ENCODE measurements around the gene IFNA17.
"Not testable (repeated sequence)": the region's sequence is repeated elsewhere in the genome, so short reads cannot be mapped to it uniquely, and the experiment has no call there.

The IFNA17 gene

GRCh38 chr9:21235468-21236359 lies 7.7 kb upstream of the IFNA17 start:
- H3K36me3 ChIP-seq (ENCODE audit: insufficient read depth, low read length); H3K4me1 ChIP-seq (ENCODE audit: insufficient read depth, low read length); H2AFZ ChIP-seq (ENCODE audit: low read depth, low read length); H3K9me3 ChIP-seq (ENCODE audit: low read length); H3K27me3 ChIP-seq (ENCODE audit: insufficient read depth, low read length); H3K4me3 ChIP-seq (ENCODE audit: low read length): not testable (repeated sequence)

GRCh38 chr9:21234153-21234687 lies 6.2 kb upstream of the IFNA17 start:
- Histone ChIP-seq H3K27me3 (ENCODE audit: insufficient read depth, low read length) (no peaks in the 10 kb centered on the region), H3K4me1 (ENCODE audit: insufficient read depth, low read length) (no peaks in the 10 kb centered on the region), H3K9me3 (ENCODE audit: low read length) (no peaks in the 10 kb centered on the region), H3K36me3 (ENCODE audit: insufficient read depth, low read length) (no peaks in the 10 kb centered on the region), H2AFZ (ENCODE audit: low read depth, low read length) (no peak overlapping the region), H3K4me3 (ENCODE audit: low read length) (no peak overlapping the region)

- Histone ChIP-seq H3K27me3 (ENCODE audit: insufficient read depth, low read length) (no peaks in the 10 kb centered on the region), H3K36me3 (ENCODE audit: insufficient read depth, low read length) (no peaks in the 10 kb centered on the region), H3K4me3 (ENCODE audit: low read length) (no peak overlapping the region), H3K9me3 (ENCODE audit: low read length) (no peaks in the 10 kb centered on the region), H2AFZ (ENCODE audit: low read depth, low read length) (no peak overlapping the region), H3K4me1 (ENCODE audit: insufficient read depth, low read length) (no peaks in the 10 kb centered on the region)
These were observed 5.2 kb upstream of the IFNA17 start for GRCh38 chr9:21233258-21233657.

- not testable (repeated sequence) for H3K4me1 ChIP-seq (ENCODE audit: insufficient read depth, low read length); H3K27me3 ChIP-seq (ENCODE audit: insufficient read depth, low read length); H3K4me3 ChIP-seq (ENCODE audit: low read length); H3K36me3 ChIP-seq (ENCODE audit: insufficient read depth, low read length); H2AFZ ChIP-seq (ENCODE audit: low read depth, low read length); H3K9me3 ChIP-seq (ENCODE audit: low read length)
These were observed 10.8 kb downstream of the IFNA17 start, which contains the start of gene IFNA16 for GRCh38 chr9:21217211-21217610. TSS of gene IFNA16 (minus strand) at chr9:21217311. CDS start at chr9:21217305, 6 bp downstream.

GRCh38 chr9:21213411-21214326 lies 14.4 kb downstream of the IFNA17 start:
- not testable (repeated sequence) for H3K4me3 ChIP-seq (ENCODE audit: low read length); H3K9me3 ChIP-seq (ENCODE audit: low read length); H3K27me3 ChIP-seq (ENCODE audit: insufficient read depth, low read length); H3K36me3 ChIP-seq (ENCODE audit: insufficient read depth, low read length); H3K4me1 ChIP-seq (ENCODE audit: insufficient read depth, low read length); H2AFZ ChIP-seq (ENCODE audit: low read depth, low read length)

- not testable (repeated sequence) for H3K4me1 ChIP-seq (ENCODE audit: insufficient read depth, low read length)
These were observed 15.9 kb downstream of the IFNA17 start for GRCh38 chr9:21212160-21212559.

GRCh38 chr9:21210782-21211181 lies 17.2 kb downstream of the IFNA17 start:
- not testable (repeated sequence) for H3K36me3 ChIP-seq (ENCODE audit: insufficient read depth, low read length); H3K9me3 ChIP-seq (ENCODE audit: low read length); H3K27me3 ChIP-seq (ENCODE audit: insufficient read depth, low read length); H3K4me3 ChIP-seq (ENCODE audit: low read length); H3K4me1 ChIP-seq (ENCODE audit: insufficient read depth, low read length); H2AFZ ChIP-seq (ENCODE audit: low read depth, low read length)

More at GRCh38 chr9:21212160-21212559, 15.9 kb downstream of the IFNA17 start:
- H3K4me3 ChIP-seq (ENCODE audit: low read length); H3K36me3 ChIP-seq (ENCODE audit: insufficient read depth, low read length); H3K27me3 ChIP-seq (ENCODE audit: insufficient read depth, low read length); H2AFZ ChIP-seq (ENCODE audit: low read depth, low read length); H3K9me3 ChIP-seq (ENCODE audit: low read length): not testable (repeated sequence)

GRCh38 chr9:21210311-21210710 lies 17.7 kb downstream of the IFNA17 start:
- Histone ChIP-seq H3K9me3 (ENCODE audit: low read length) (no peaks in the 10 kb centered on the region), H3K27me3 (ENCODE audit: insufficient read depth, low read length) (no peaks in the 10 kb centered on the region), H3K4me3 (ENCODE audit: low read length) (no peak overlapping the region), H3K4me1 (ENCODE audit: insufficient read depth, low read length) (no peaks in the 10 kb centered on the region), H2AFZ (ENCODE audit: low read depth, low read length) (no peak overlapping the region), H3K36me3 (ENCODE audit: insufficient read depth, low read length) (no peaks in the 10 kb centered on the region)

GRCh38 chr9:21207043-21207442 lies 21.0 kb downstream of the IFNA17 start, which contains the start of gene IFNA10:
TSS of gene IFNA10 (minus strand) at chr9:21207143. CDS start at chr9:21207097, 46 bp downstream.
- not testable (repeated sequence) for H3K4me3 ChIP-seq (ENCODE audit: low read length); H3K27me3 ChIP-seq (ENCODE audit: insufficient read depth, low read length); H3K9me3 ChIP-seq (ENCODE audit: low read length); H2AFZ ChIP-seq (ENCODE audit: low read depth, low read length); H3K4me1 ChIP-seq (ENCODE audit: insufficient read depth, low read length); H3K36me3 ChIP-seq (ENCODE audit: insufficient read depth, low read length)

- no peaks in the 10 kb centered on the region for H3K9me3 ChIP-seq (ENCODE audit: low read length)
- no peaks in the 10 kb centered on the region for H3K27me3 ChIP-seq (ENCODE audit: insufficient read depth, low read length)
These were observed 22.8 kb downstream of the IFNA17 start for GRCh38 chr9:21205204-21205603.

GRCh38 chr9:21202105-21202504 lies 25.9 kb downstream of the IFNA17 start, which contains the start of gene IFNA7:
TSS of gene IFNA7 (minus strand) at chr9:21202205. CDS start at chr9:21202165, 40 bp downstream.
- not testable (repeated sequence) for H3K27me3 ChIP-seq (ENCODE audit: insufficient read depth, low read length); H3K9me3 ChIP-seq (ENCODE audit: low read length); H3K4me3 ChIP-seq (ENCODE audit: low read length); H3K36me3 ChIP-seq (ENCODE audit: insufficient read depth, low read length); H2AFZ ChIP-seq (ENCODE audit: low read depth, low read length); H3K4me1 ChIP-seq (ENCODE audit: insufficient read depth, low read length)

More at GRCh38 chr9:21205204-21205603, 22.8 kb downstream of the IFNA17 start:
- Histone ChIP-seq H2AFZ (ENCODE audit: low read depth, low read length) (no peak overlapping the region), H3K4me3 (ENCODE audit: low read length) (no peak overlapping the region), H3K4me1 (ENCODE audit: insufficient read depth, low read length) (no peaks in the 10 kb centered on the region), H3K36me3 (ENCODE audit: insufficient read depth, low read length) (no peaks in the 10 kb centered on the region)

GRCh38 chr9:21194867-21195776 lies 32.9 kb downstream of the IFNA17 start:
- not testable (repeated sequence) for H3K36me3 ChIP-seq (ENCODE audit: insufficient read depth, low read length); H3K4me1 ChIP-seq (ENCODE audit: insufficient read depth, low read length); H3K9me3 ChIP-seq (ENCODE audit: low read length); H3K4me3 ChIP-seq (ENCODE audit: low read length); H3K27me3 ChIP-seq (ENCODE audit: insufficient read depth, low read length); H2AFZ ChIP-seq (ENCODE audit: low read depth, low read length)
